A549 (cell line): ENCODE measurements around the gene SLC2A14.
"Not testable (repeated sequence)": the region's sequence is repeated elsewhere in the genome, so short reads cannot be mapped to it uniquely, and the experiment has no call there.

ENCODE experiments used
- CEBPB ChIP-seq, 2 experiments: fragments of >200 bp in 1 of 2; sonication (Bioruptor Twin) in 1 of 2; formaldehyde crosslinking in 1 of 2; IDR thresholded peaks; 2 replicates each; pipeline ENCODE4 v1.6.1; 2012 to 2016
- EP300 ChIP-seq, 2 experiments: fragments of >200 bp; sonication (Bioruptor Twin); formaldehyde crosslinking; IDR thresholded peaks; 2 replicates in 1 of 2; 3 replicates in 1 of 2; pipeline ENCODE4 v1.6.1; 2016 to 2017
- POLR2A ChIP-seq: IDR thresholded peaks from 2 replicates; pipeline ENCODE4 v1.6.1; 2012; ENCODE audit warnings: mild to moderate bottlenecking, low read length
- POLR2AphosphoS2 ChIP-seq: conservative IDR thresholded peaks from 2 replicates; pipeline ENCODE4 v1.6.1; 2012; ENCODE audit warnings: low read length, improper control_type of control experiment, inconsistent platforms
- RFX5 ChIP-seq: fragments of 450-650 bp; IDR thresholded peaks from 2 replicates; pipeline ENCODE4 v1.7.1; 2014; ENCODE audit warnings: antibody characterized with exemption, mild to moderate bottlenecking, moderate library complexity
- TF ChIP-seq, protein P1 (sequence below): fragments of >200 bp; sonication (Bioruptor Twin); formaldehyde crosslinking; IDR thresholded peaks from 3 replicates; pipeline ENCODE4 v1.6.1; 2016
- TF ChIP-seq, protein P2 (sequence below): fragments of >200 bp; sonication (Bioruptor Twin); formaldehyde crosslinking; IDR thresholded peaks from 3 replicates; pipeline ENCODE4 v1.5.1; 2016

DNA sequence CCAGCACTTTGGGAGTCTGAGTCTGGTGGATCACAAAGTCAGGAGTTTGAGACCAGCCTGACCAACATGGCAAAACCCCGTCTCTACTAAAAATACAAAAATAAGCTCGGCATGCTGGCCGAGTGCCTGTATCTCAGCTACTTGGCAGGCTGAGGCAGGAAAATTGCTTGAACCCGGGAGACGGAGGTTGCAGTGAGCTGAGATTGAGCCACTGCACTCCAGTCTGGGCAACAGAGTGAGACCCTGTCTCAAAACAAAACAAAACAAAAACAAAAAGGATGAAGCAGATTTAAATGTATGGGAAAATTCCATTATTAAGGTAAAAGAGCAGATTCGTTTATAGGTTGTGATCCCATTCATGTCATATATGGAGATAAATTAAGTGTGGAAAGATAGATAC lies 66.4 kb downstream of the SLC2A14 start:
- not testable (repeated sequence) for TF ChIP-seq POLR2A; RFX5; CEBPB (IDR thresholded peaks at IDR 0.05); EP300 (IDR thresholded peaks at IDR 0.05); POLR2AphosphoS2
- TF ChIP-seq, protein P1, sequence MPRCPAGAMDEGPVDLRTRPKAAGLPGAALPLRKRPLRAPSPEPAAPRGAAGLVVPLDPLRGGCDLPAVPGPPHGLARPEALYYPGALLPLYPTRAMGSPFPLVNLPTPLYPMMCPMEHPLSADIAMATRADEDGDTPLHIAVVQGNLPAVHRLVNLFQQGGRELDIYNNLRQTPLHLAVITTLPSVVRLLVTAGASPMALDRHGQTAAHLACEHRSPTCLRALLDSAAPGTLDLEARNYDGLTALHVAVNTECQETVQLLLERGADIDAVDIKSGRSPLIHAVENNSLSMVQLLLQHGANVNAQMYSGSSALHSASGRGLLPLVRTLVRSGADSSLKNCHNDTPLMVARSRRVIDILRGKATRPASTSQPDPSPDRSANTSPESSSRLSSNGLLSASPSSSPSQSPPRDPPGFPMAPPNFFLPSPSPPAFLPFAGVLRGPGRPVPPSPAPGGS, result not testable (repeated sequence)
- TF ChIP-seq, protein P2, sequence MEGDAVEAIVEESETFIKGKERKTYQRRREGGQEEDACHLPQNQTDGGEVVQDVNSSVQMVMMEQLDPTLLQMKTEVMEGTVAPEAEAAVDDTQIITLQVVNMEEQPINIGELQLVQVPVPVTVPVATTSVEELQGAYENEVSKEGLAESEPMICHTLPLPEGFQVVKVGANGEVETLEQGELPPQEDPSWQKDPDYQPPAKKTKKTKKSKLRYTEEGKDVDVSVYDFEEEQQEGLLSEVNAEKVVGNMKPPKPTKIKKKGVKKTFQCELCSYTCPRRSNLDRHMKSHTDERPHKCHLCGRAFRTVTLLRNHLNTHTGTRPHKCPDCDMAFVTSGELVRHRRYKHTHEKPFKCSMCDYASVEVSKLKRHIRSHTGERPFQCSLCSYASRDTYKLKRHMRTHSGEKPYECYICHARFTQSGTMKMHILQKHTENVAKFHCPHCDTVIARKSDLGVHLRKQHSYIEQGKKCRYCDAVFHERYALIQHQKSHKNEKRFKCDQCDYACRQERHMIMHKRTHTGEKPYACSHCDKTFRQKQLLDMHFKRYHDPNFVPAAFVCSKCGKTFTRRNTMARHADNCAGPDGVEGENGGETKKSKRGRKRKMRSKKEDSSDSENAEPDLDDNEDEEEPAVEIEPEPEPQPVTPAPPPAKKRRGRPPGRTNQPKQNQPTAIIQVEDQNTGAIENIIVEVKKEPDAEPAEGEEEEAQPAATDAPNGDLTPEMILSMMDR, result not testable (repeated sequence)
